GM12874 (cell line): Measurements from ENCODE around the gene IDH3A.

Experiments used
- TF ChIP-seq, protein P1 (sequence below): IDR thresholded peaks from 2 replicates; pipeline ENCODE4 v1.5.1; 2011; ENCODE audit warnings: low read depth, mild to moderate bottlenecking, control low read depth, low read length, moderate library complexity; ENCODE audit not compliant: insufficient read depth

Gene IDH3A

DNA sequence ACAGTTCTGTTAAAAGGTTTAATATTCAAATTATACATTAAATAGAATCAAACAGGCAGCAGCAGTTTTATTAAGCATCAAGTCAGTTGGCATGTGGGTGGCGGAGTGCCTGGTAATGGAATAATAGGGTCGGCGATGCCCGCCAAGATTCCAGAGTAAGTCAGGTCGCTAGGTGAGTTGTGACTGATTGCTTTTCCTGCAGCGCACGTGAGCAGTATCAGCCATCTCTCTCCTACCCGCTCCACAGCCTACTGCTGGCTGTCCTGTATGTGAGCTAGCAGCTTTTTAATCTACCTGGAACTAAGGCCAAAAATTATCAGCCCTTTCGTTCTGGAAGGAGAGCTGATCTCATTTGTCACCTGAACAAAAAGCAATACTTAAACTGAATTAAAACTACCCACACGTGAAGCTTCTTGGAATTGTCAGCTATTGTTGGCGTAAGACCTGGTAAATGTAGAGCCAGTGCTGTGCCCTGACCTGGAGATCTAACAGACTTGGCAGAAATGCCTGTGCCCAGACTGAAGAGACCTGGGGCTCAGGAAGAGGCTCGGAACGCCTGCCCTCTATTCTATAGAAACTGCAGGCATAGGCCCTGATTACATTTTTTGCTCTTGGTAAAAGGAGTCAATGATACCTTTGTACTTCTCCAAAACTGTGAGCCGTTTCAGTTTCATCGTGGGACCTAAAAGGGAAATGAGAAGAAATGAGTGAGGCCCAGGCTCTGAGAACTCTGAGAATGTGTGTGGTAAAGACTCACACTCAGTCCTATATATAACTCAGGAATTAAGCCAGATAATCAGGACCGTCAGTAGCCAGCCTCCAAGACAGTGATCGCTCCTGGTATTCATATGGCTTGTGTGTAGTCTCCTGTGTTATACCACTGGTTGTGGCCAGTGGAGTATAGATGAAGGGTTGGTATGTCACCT lies 21.9 kb downstream of the IDH3A start:
- TF ChIP-seq, protein P1, sequence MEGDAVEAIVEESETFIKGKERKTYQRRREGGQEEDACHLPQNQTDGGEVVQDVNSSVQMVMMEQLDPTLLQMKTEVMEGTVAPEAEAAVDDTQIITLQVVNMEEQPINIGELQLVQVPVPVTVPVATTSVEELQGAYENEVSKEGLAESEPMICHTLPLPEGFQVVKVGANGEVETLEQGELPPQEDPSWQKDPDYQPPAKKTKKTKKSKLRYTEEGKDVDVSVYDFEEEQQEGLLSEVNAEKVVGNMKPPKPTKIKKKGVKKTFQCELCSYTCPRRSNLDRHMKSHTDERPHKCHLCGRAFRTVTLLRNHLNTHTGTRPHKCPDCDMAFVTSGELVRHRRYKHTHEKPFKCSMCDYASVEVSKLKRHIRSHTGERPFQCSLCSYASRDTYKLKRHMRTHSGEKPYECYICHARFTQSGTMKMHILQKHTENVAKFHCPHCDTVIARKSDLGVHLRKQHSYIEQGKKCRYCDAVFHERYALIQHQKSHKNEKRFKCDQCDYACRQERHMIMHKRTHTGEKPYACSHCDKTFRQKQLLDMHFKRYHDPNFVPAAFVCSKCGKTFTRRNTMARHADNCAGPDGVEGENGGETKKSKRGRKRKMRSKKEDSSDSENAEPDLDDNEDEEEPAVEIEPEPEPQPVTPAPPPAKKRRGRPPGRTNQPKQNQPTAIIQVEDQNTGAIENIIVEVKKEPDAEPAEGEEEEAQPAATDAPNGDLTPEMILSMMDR = no peak

DNA sequence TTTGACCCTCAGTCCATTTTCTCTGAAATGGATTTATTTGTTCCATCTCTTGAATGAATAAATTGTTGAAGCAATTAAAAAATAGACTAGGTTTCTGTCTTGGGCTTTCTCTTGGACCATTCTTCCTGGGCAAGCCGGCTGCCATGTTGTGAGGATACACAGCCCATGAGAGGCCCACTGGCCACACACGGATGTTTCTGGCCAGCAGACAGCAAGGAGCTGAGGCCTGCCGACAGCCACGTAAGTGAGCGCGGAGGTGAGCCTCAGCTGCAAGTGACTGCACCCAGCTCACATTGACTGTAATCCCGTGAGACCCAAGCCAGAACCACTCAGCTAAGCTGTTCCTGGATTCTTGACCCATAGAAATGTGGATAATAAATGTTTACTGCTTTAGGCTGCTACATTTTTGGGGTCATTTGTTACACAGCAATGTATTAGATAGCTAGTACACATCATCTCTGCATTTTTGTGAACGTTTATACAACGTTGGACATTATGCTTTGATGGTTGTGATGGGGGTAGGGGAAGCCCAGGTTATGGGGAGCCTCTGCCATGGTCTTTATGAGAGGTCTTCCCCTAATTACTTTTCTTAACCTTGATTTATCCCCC lies 22.8 kb downstream of the IDH3A start:
- TF ChIP-seq, protein P1 = no peak

DNA sequence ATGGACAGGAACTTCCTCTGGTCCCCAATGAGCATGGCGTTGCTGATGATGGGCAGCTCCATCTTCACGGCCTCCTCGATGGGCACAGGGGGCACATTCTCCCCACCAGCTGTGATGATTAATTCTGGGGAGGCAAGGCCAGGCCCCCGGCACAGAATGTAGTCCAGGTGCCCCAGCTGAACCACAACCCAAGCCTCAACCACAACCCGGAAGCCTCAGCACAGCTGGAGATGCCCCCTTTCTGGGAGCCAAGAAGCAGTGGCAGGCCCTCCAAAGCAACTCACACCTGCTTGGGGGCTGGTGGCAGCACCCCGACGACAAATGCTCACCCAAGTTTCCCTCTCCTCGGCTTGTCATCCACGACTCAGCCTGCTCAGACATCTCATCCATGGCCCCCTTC lies 25.2 kb downstream of the IDH3A start:
- TF ChIP-seq, protein P1 = no peak

DNA sequence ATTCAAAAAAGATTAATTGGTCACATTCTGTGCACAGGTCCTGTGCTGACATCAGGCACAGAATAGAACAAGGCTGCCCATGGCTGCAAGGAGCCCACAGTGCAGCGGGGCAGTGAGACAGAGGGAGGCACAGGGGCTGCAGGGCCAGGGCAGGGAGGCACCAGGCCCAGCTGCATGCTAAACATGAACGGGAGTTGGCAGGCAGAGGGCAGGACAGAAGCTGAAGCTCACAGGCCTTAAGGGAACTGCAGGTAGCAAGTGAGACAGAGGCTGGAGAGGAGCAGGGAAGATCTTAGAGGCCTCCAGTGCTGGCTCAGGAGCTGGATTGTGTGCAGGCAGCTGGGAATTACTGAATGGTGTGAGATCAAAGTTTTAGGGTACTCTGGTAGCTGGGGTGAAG lies 26.2 kb downstream of the IDH3A start:
- TF ChIP-seq, protein P1 = no peak

DNA sequence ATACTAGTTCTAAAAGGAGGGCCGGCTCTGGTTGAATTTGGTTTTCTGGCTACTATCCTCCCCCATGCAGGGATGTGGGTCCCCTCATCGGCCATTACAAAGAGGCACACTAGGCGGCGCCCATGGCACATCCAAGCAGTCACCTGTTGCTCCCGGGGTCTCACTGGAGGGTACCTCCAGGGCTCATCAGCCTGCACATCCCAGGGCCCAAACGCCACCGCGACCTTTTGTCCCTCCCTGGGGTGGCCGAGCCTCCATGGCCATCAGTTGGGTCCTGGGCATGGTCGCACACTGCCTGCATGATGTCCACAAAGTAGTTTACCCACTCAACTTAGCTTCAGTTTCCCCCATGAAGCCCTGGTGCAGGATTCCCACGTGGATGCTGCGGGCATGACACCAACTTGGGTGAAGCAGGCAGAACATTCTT lies 28.3 kb downstream of the IDH3A start:
- TF ChIP-seq, protein P1 = peak; percentile 81

DNA sequence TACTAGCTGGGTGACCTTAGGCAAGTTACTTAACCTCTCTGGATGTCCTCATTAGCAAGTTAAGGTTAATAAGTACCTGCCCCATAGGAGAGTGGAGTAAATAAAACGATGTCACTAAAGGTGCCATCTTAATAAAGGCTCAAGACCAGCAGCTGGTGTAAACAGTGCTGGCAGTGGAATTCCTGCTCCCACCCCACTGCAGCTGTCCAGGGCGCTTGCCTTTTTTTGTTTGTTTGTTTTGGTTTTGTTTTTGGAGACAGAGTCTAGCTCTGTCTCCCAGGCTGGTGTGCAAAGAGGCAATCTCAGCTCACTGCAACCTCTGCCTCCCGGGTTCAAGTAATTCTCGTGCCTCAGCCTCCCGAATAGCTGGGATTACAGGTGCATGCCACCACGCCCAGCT lies 28.9 kb downstream of the IDH3A start:
- TF ChIP-seq, protein P1 = no peak

DNA sequence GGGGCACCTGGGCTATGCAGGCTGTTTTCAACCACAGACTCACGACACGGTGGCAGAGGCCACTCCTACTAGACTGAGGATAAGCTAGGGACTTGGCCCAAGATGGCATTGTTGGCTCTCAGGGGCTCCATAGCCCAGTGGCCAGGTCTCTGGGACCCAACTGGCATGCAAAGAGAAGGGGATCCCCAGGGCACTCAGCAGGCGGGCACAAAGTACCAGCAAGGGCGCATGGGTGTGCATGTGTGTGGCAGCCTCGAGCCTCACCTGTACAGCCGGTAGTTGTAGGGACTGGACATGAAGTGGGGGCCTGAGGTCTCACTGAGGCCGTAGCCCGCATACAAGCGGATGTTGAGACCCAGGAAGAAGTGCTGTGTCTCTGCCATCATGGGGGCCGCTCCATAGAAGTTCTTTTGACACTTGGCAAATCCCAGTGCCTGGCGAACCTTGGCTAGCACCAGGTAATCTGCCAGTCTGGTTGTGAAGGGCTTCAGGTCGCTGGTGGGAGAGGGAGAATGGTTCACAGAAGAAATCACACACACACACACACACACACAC lies 30.2 kb downstream of the IDH3A start:
- TF ChIP-seq, protein P1 = no peak
